AG09319 (cell line): ENCODE data around the gene YARS1.

Experiments used
- DNase-seq: peaks from one replicate; pipeline ENCODE4 v3.0.0-alpha.2; 2010; ENCODE audit warnings: low read depth; ENCODE audit errors: extremely low read depth
- TF ChIP-seq, protein P1 (sequence below): IDR thresholded peaks from 2 replicates; pipeline ENCODE4 v1.5.1; 2011; ENCODE audit warnings: low read depth, mild to moderate bottlenecking, inconsistent platforms, low read length, moderate library complexity

The YARS1 gene

GRCh38 chr1:32830092-32830852, 13.1 kb upstream of the YARS1 start:
- DNase-seq, result no peak
- TF ChIP-seq, protein P1, sequence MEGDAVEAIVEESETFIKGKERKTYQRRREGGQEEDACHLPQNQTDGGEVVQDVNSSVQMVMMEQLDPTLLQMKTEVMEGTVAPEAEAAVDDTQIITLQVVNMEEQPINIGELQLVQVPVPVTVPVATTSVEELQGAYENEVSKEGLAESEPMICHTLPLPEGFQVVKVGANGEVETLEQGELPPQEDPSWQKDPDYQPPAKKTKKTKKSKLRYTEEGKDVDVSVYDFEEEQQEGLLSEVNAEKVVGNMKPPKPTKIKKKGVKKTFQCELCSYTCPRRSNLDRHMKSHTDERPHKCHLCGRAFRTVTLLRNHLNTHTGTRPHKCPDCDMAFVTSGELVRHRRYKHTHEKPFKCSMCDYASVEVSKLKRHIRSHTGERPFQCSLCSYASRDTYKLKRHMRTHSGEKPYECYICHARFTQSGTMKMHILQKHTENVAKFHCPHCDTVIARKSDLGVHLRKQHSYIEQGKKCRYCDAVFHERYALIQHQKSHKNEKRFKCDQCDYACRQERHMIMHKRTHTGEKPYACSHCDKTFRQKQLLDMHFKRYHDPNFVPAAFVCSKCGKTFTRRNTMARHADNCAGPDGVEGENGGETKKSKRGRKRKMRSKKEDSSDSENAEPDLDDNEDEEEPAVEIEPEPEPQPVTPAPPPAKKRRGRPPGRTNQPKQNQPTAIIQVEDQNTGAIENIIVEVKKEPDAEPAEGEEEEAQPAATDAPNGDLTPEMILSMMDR, result no peak

DNA sequence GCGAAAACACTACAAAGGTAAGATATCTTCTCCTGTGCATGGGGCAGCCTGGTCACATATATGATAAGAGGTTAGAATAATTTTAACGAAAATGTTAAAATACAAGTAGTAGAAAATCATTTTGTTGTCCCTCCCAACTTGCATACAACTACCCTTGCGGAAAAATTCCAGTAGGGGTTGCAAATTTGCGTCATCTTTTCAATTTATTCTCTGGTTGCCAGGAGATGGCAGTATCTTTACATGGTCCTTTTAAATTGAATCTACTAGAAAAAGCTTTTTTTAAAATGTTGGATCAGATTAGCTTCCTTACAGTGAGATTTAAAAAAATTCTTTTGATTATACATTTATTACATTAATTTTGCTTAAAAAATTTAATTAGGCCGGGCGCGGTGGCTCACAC, 11.2 kb upstream of the YARS1 start:
- TF ChIP-seq, protein P1, result peak; percentile 5
- DNase-seq, result no peak

DNA sequence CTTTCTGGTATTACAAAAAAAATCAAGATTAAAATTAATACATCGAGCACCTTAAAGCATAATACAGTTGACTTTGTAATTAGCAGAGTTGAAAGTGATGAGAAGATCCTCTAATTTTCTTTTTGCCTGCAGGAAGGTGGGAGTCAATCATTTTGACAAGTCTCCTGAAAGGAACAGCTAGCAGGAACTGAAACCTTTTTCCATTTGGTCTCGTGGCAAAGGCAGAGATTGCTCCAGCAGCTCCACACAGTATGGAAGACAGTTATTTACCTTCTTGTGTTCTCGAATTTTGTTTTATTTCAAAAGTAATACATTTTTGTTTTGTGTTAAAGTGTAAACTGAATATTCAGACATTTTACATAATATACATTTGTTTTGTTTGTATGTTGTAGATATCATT, 8.0 kb upstream of the YARS1 start:
- DNase-seq, result no peak
- TF ChIP-seq, protein P1, result no peak

DNA sequence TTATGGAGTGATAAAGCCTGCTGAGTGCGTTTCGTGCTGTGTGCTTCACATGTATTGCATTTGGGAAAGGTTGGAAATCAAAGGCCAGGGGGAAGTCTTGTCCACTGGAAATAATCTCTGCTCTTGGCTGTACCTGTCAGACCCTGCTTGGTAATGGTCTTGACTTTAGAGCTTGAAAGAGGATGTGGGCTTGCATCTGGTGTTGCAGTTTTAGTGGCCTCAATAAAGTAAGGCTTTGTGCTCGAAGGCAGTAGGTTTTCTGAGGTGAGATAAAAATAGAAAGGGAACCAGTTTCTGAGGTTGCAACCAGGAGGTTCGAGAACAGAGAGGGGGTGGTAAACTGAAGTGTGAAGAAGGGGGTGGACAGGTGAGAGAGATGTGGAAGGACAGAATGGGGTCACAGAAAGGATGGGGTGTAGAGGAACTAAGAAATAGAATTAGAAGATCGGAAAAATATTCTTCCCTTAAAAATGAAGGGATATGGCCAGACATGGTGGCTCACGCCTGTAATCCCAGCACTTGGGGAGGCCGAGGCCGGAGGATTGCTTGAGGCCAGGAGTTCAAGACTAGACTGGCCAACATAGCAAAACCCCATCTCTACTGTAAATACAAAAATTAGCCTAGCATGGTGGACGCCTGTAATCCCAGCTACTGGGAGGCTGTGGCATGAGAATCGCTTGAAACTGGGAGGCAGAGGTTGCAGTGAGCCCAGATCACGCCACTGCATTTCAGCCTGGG, 1.8 kb upstream of the YARS1 start:
- TF ChIP-seq, protein P1, result no peak
- DNase-seq, result no peak

- peak; percentile 27 for DNase-seq
- TF ChIP-seq, protein P1, result no peak; the same call in 1 of the 2 replicates
Observed at GRCh38 chr1:32817815-32818786, 943 bp upstream of the YARS1 start.

DNA sequence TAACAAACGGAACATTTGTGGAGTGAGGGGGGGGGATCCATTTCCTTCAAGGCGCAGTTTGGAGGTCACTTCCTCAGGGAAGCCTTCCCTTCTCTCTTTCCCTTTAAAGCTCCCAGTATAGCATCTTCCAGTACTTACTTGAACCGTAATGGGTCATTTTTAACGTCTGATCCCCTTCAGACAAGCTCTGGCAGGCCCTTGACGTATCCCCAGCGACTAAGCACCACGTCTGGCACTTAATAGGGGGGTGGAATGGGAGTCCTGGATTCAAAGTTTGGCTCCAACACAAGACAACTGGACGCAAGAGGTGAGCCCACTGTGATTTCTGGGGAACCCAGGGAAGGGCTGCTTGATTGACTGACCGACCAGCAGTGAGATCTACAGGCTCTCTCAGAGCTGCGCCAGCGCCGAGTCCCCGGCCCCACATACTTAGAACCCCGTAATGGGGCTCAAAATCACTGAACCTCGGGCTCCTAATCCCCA, 441 bp downstream of the YARS1 start:
- no peak for DNase-seq
- TF ChIP-seq, protein P1, result no peak
